HG03575 (cell line): Measurements from ENCODE around the gene IGF1.
"Not testable (repeated sequence)": the region's sequence is repeated elsewhere in the genome, so short reads cannot be mapped to it uniquely, and the experiment has no call there.

Source experiments
- ATAC-seq: cut with Tn5 transposase; IDR thresholded peaks from one replicate; pipeline ENCODE4 v1.9.1; 2021; ENCODE audit not compliant: unreplicated experiment, insufficient number of reproducible peaks, low FRiP score; ENCODE audit errors: extremely low read depth

Gene IGF1

DNA sequence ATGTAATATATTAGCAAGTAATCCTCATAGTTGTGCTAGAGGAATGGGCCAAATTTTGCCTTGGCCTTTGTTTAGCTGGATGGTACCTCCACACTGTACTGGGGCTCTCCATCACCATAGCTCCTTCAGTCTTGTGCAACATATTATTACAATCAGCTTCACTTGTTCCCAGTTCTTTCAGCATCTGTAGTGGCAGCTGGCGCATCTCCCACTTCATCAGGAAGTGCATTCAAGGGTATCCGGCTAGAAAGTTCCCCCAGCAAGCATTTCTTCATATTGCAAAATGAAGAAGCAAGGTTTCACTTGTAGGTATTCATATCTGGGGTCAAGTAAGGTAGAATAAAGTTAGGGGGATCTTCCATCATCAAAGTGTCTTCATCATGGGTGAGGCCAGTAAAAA lies 123.7 kb downstream of the IGF1 start:
- ATAC-seq: no peak

DNA sequence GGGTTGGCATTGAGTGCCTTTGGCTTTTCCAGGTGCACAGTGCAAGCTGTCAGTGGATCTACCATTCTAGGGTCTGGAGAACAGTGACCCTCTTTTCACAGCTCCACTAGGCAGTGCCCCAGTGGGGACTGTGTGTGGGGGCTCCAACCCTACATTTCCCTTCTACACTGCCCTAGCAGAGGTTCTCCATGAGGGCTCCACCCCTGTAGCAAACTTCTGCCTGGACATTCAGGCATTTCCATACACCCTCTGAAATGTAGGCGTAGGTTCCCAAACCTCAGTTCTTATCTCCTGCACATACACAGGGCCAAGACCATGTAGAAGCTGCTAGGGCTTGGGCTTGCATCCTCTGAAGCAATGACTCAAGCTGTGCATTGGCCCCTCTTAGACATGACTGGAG lies 126.1 kb downstream of the IGF1 start:
- not testable (repeated sequence) for ATAC-seq

DNA sequence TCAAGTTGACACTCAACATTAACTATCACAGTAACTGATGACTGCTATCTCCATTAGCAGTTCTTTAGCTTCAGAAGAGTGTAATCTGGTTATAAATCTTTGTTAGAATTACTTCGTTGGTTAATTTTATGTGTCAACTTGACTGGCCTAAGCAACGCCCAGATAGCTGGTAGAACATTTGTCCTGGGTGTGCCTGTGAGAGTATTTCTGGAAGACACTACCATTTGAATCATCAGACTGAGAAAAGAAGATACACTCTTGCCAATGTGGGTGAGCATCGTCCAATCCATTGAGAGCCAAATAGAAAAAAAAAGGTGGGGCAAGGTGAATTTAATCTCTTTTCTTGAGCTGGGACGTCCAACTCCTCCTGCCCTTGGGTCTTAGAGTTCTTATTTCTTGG lies 129.0 kb downstream of the IGF1 start:
- no peak for ATAC-seq

DNA sequence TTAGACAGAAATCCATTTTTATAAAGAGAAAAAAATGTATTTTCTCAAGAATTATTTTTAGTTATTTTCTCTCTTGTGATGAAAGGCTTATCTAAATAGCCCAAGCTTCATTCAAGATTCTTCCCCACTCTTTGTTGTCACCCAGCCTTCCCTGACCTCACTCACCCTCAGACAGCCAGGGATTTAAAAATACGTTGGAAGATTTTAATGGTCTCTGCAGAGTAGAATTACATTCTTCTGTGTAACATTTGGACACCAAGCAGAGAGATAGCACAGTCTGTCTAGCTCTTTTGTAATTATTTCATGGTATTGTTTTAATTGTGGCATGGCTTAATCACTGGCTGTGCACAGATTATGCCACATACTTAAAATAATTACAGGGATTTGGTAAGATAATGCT lies 130.3 kb downstream of the IGF1 start:
- ATAC-seq: no peak

DNA sequence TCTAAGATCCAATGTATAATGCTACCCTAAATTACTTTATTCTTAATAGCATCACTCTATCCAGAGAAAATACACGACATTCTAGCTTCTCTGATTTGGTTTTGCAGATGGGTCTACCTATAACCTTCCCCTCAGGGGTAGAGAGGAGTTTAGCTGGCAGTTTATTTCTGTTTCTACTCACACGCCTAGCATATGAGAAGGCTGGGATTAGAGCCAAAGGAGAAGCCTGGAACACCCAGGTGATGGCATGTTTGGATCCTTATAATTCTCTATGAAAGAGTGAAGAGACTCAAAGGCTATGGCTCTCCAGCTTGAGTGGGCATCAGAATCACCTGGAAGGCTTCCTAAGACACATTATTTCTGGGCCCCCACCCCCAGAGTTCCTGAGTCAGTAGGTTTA lies 131.3 kb downstream of the IGF1 start:
- no peak for ATAC-seq

DNA sequence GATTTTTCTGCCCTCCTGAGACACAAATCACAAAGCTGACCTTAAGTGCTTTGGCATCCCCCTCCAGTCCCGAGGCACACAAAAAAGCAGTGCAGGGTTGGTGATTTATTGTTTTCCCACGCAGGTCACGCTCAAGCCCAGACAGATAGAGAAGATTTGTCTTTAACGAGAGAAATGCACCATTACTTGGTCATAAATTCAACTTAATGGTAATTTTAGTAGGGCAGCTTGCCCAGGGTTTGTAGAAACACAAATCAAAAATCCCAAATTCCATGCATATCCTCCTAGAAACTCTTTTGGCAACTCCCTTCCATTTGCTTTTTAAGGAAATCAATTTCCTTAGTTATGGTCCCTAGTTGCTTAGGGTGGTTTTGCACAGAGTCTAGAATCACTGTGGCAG lies 132.6 kb downstream of the IGF1 start:
- no peak for ATAC-seq
